Measurements from ENCODE around the gene SSU72. TPM values are rescaled to one million over a fixed set of nuclear protein-coding genes. Genes with fewer than 3 reads are reported as not detected.

The SSU72 gene
- polyA plus RNA-seq, 1 donor (not counting 4 experiments of a cell fraction or from before 2014, with no cell fraction given) = 79.7 TPM

DNA sequence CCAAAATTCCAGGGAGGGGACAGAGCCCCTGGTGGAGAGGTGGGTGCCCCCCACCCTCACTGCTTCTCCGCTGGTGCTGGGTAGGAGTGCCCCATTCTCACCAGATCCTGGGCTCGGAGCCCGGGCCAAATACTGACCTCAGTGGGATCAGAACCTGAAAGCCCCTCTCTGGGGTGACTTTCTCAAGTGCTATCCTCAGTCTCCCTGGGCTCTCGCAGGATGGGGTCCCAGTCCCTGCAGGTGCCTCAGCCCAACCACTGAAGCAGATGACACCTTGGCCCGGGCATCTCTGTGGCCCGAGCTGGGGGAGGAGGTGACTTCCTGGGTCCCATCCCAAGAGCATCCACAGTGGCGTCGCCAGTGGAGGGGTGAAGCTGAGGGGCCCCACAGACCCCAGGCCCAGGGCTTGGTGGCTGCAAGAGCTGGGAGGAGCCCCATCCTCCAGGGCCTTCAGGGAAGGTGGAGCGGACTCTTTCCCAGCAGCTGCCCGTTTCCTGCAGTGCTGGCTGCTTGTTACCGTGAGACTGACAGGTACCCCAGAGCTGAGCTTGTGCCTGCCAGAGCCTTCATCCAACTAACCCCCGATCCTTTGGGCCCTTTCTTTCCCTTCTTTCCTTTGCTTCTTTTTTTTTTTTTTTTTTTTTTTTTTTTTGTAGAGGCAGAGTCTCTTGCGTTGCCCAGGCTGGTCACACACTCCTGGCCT lies 29.2 kb upstream of the SSU72 start:
- no peak for FAIRE-seq
- Histone ChIP-seq H3K4me1 (ENCODE audit: control insufficient read depth, extremely low read depth, insufficient read depth, low read length) (no peaks in the 10 kb centered on the region), H3K27me3 (ENCODE audit: control insufficient read depth, extremely low read depth, insufficient read depth, low read length) (peaks cover 7% of the 10 kb centered on the region), H3K9me3 (ENCODE audit: control insufficient read depth, low read depth, low read length) (no peaks in the 10 kb centered on the region), H2AFZ (ENCODE audit: control insufficient read depth, low read length) (no peak overlapping the region), H3K9ac (ENCODE audit: control insufficient read depth, extremely low read depth, insufficient read depth, low read length) (no peak overlapping the region), H3K9me1 (ENCODE audit: control insufficient read depth, extremely low read depth, insufficient read depth, low read length) (no peaks in the 10 kb centered on the region), H3K36me3 (ENCODE audit: control insufficient read depth in 2 of 2, extremely low read depth in 1 of 2, insufficient read depth in 2 of 2, low read length in 2 of 2) (no peaks in the 10 kb centered on the region), H3K27ac (ENCODE audit: control insufficient read depth, insufficient read depth, low read length) (no peak overlapping the region), H3K4me3 (ENCODE audit: control insufficient read depth in 2 of 3, extremely low read depth in 1 of 3, insufficient read depth in 2 of 3, low read depth in 1 of 3, low read length in 3 of 3) (no peak overlapping the region), H3K4me2 (ENCODE audit: control insufficient read depth, extremely low read depth, insufficient read depth, low read depth, low read length) (no peak overlapping the region), H4K20me1 (ENCODE audit: control insufficient read depth, extremely low read depth, insufficient read depth, low read length) (no peaks in the 10 kb centered on the region), H3K79me2 (ENCODE audit: control insufficient read depth, insufficient read depth, low read length) (no peaks in the 10 kb centered on the region)
- dilution Hi-C loops (cut with MboI; ENCODE audit: extremely low pct_ligation_motif_present, low sequenced_read_pairs) = no loop called here
- no peak for DNase-seq (ENCODE audit: low read depth, low spot score)
- TF ChIP-seq, protein P1, sequence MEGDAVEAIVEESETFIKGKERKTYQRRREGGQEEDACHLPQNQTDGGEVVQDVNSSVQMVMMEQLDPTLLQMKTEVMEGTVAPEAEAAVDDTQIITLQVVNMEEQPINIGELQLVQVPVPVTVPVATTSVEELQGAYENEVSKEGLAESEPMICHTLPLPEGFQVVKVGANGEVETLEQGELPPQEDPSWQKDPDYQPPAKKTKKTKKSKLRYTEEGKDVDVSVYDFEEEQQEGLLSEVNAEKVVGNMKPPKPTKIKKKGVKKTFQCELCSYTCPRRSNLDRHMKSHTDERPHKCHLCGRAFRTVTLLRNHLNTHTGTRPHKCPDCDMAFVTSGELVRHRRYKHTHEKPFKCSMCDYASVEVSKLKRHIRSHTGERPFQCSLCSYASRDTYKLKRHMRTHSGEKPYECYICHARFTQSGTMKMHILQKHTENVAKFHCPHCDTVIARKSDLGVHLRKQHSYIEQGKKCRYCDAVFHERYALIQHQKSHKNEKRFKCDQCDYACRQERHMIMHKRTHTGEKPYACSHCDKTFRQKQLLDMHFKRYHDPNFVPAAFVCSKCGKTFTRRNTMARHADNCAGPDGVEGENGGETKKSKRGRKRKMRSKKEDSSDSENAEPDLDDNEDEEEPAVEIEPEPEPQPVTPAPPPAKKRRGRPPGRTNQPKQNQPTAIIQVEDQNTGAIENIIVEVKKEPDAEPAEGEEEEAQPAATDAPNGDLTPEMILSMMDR (optimal IDR thresholded peaks at IDR 0.05 in 1 of 3, IDR thresholded peaks at IDR 0.05 in 1 of 3, conservative IDR thresholded peaks at IDR 0.05 in 1 of 3; ENCODE audit: extremely low read depth in 1 of 3, insufficient read depth in 2 of 3, low read length in 3 of 3) = no peak
- TF ChIP-seq EZH2 (IDR thresholded peaks at IDR 0.05; ENCODE audit: low read length) = no peak

DNA sequence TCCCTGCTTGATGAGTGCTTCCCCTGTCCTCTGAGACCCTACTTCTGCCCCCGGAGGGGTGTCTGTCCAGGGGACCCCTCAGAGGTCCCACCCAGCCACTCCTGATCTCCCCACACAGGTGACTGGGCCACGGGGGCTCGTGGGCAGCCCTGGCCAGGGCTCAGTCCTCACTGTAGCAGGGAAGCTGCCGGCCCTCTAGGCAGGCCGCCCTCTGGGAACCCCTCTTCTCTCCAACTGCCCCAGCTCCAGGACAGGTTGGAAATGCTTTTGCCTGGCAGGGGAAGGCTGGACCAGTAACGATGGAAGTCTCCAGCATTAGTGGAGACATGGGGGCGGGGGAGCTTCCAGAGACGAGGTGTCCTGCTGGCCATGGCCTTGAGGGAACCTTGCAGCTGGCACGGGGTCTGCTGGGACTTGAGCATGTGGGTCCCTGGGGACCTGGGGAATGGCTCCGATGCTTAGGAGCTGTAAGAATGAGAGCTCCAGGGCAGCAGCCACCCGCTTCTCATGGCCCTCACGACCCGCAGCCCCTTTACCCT lies 28.4 kb upstream of the SSU72 start:
- Histone ChIP-seq H3K4me3 (ENCODE audit: control insufficient read depth in 2 of 3, extremely low read depth in 1 of 3, insufficient read depth in 2 of 3, low read depth in 1 of 3, low read length in 3 of 3) (no peak overlapping the region), H3K27me3 (ENCODE audit: control insufficient read depth, extremely low read depth, insufficient read depth, low read length) (peaks cover 7% of the 10 kb centered on the region), H3K79me2 (ENCODE audit: control insufficient read depth, insufficient read depth, low read length) (no peaks in the 10 kb centered on the region), H3K9me3 (ENCODE audit: control insufficient read depth, low read depth, low read length) (no peaks in the 10 kb centered on the region), H3K9me1 (ENCODE audit: control insufficient read depth, extremely low read depth, insufficient read depth, low read length) (no peaks in the 10 kb centered on the region), H3K4me1 (ENCODE audit: control insufficient read depth, extremely low read depth, insufficient read depth, low read length) (no peaks in the 10 kb centered on the region), H4K20me1 (ENCODE audit: control insufficient read depth, extremely low read depth, insufficient read depth, low read length) (no peaks in the 10 kb centered on the region), H3K27ac (ENCODE audit: control insufficient read depth, insufficient read depth, low read length) (no peak overlapping the region), H2AFZ (ENCODE audit: control insufficient read depth, low read length) (no peak overlapping the region), H3K9ac (ENCODE audit: control insufficient read depth, extremely low read depth, insufficient read depth, low read length) (no peak overlapping the region), H3K4me2 (ENCODE audit: control insufficient read depth, extremely low read depth, insufficient read depth, low read depth, low read length) (no peak overlapping the region), H3K36me3 (ENCODE audit: control insufficient read depth in 2 of 2, extremely low read depth in 1 of 2, insufficient read depth in 2 of 2, low read length in 2 of 2) (no peaks in the 10 kb centered on the region)
- no peak for TF ChIP-seq EZH2 (IDR thresholded peaks at IDR 0.05; ENCODE audit: low read length)
- TF ChIP-seq, protein P1 (optimal IDR thresholded peaks at IDR 0.05 in 1 of 3, IDR thresholded peaks at IDR 0.05 in 1 of 3, conservative IDR thresholded peaks at IDR 0.05 in 1 of 3; ENCODE audit: extremely low read depth in 1 of 3, insufficient read depth in 2 of 3, low read length in 3 of 3) = no peak
- FAIRE-seq = no peak
- dilution Hi-C loops (cut with MboI; ENCODE audit: extremely low pct_ligation_motif_present, low sequenced_read_pairs) = no loop called here
- DNase-seq (ENCODE audit: low read depth, low spot score) = no peak

Measured in keratinocyte (primary cell).